Embryonic facial prominence (tissue), 1 donor: ENCODE data around the gene SFXN3.

ENCODE experiments used
- DNase-seq: peaks from one replicate; pipeline ENCODE4 v3.0.0-alpha.2; 2016; ENCODE audit errors: extremely low spot score

Gene SFXN3

GRCh38 chr10:101073631-101074030 is 42.6 kb downstream of the SFXN3 start:
- DNase-seq, result no peak

DNA sequence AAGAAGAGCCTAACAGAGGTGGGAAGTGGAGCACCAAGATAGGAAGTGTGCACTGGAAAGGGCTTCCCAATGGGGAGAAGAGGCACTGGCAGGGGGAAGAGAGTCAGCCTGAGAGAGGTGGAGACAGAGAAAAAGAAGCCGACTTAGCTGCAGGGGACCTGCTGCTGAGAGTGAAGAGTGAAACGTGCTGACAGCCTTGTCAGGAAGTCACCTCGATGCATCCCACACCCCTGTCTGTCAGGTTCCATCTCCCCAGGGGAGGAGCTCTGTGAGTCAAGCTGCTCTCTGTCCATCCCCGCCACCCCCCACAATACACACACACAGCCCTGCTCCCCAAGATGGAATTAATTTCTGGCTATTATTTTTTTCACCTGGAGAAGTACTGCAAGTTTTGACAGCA is 44.7 kb downstream of the SFXN3 start:
- no peak for DNase-seq

- DNase-seq, result no peak
Measured at GRCh38 chr10:101076630-101077029, 45.6 kb downstream of the SFXN3 start.

- DNase-seq, result no peak
Measured at GRCh38 chr10:101079874-101080273, 48.8 kb downstream of the SFXN3 start.

DNA sequence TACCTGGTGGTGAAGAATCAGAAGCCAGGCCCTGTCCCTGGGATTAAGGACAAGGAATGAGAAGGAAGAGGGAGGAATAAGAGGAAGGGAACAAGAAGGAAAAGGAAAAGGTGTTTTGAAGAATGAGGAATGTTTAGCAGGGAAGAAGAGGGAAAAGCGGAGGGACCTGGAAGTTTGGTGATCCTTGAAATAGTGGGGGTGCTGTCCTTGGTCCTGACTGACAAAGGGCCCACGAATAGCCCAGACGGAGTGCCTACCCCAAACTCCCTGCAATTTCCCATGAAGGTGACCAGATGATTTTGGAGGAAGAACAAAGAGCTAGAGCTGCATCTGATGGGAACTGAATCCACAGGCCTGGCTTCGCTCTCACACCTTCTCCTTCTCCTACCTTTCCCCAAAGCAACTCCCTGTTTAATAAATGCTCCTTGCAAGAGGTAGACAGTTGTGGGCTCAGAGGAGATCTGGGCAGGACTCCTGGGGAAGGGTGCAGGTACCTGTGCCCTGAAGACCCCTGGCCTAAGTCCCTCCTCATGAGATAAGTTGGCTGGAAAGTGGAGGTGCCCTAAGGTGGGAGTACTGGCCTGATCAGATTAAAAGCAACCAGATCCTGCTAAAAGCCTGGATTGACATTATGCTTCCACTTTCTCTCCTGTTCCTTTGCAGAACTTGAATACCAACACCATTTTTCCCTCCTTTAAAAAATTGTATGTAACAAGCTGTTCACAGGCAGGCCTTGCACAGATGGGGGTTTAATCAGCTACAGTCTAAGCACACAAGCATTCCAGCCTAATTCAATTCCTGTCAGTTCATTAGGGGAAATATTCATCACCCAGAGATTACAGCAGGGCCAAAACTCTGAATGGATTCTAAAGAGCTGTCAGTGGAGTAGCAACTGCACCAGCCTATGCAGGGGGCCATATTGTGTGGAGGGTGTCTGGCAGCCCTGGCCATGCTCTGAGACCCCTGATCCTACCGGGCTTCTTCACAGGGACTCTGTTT is 50.2 kb downstream of the SFXN3 start:
- no peak for DNase-seq

GRCh38 chr10:101085846-101086245 is 54.8 kb downstream of the SFXN3 start:
- no peak for DNase-seq

DNA sequence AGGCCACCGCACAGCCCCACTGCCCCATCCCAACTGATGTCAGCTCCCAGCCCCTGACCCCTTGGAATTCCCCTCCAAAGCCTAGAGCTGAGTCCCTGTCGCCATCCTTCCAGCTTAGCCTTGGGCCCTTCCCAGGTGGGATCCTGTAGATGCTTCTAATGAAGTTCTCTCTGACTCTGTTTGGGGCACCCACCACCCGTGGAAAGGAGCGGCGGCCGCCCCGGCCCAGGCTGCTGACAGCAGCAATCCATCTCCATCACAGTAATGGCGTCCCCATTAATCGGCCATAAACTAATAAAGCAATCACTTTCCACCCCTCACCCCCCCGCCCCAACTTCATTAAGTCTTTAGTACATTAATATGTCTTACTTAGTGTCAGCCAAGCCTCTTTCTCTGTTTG is 56.3 kb downstream of the SFXN3 start:
- DNase-seq, result no peak

DNA sequence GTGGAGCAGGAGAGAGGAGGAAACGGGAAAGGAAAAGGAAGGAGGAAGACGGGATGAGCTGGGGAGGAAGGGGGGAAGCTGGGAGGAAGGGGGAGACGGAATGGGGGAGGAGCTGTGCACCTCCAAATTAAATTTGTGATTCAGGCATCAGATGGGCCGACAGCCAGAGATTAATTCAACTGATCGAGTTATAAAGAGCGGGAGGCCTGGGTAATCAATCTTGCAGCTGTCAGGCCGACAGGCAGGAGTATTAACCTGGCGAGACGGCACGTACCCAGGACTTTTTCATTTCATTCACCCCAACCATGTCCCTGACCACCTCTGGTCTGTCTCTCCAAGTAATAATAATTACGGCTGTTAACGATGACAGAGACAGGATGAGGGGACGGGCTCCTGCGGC is 56.9 kb downstream of the SFXN3 start:
- DNase-seq, result no peak

GRCh38 chr10:101089520-101090299 is 58.7 kb downstream of the SFXN3 start:
- DNase-seq, result no peak

- DNase-seq, result no peak
Measured at GRCh38 chr10:101090597-101090996, 59.6 kb downstream of the SFXN3 start.
